GM23338 (cell line): ENCODE data around the gene DNAH9. TPM values are rescaled to one million over a fixed set of nuclear protein-coding genes. Genes with fewer than 3 reads are reported as not detected.

Experiments
- ATAC-seq: fragments of 200-7000 bp; cut with Tn5 transposase; 3 replicates; pipeline ENCODE4 v1.9.1; 2020
- DNase-seq: peaks from one replicate; pipeline ENCODE4 v3.0.0-alpha.2; 2015; ENCODE audit warnings: low spot score
- H2AFZ ChIP-seq: fragments of 200-600 bp; sonication (generic); 2 replicates; pipeline ENCODE4 v1.8.0; 2016; ENCODE audit warnings: antibody characterized with exemption, mild to moderate bottlenecking, moderate library complexity
- H3F3A ChIP-seq: fragments of 200-600 bp; sonication (generic); replicated peaks from 2 replicates; pipeline ENCODE4 v1.8.0; 2017; ENCODE audit warnings: antibody characterized with exemption, mixed run types, low read depth
- H3K27ac ChIP-seq: fragments of 200-600 bp; sonication (generic); 2 replicates; pipeline ENCODE4 v1.6.1; 2016; ENCODE audit warnings: low read depth
- H3K27me3 ChIP-seq: fragments of 200-600 bp; sonication (generic); 2 replicates; pipeline ENCODE4 v1.8.0; 2016; ENCODE audit warnings: mild to moderate bottlenecking, mixed run types, moderate library complexity; ENCODE audit not compliant: insufficient read depth
- H3K36me3 ChIP-seq: fragments of 200-600 bp; sonication (generic); 2 replicates; pipeline ENCODE4 v1.8.0; 2016; ENCODE audit warnings: mild to moderate bottlenecking; ENCODE audit not compliant: insufficient read depth
- H3K4me1 ChIP-seq: fragments of 200-600 bp; sonication (generic); 2 replicates; pipeline ENCODE4 v1.8.0; 2016; ENCODE audit warnings: mild to moderate bottlenecking, moderate library complexity; ENCODE audit not compliant: insufficient read depth
- H3K4me2 ChIP-seq: fragments of 200-600 bp; sonication (generic); 2 replicates; pipeline ENCODE4 v1.7.1; 2017; ENCODE audit warnings: mixed run types
- H3K4me3 ChIP-seq: fragments of 200-600 bp; sonication (generic); 2 replicates; pipeline ENCODE4 v1.6.1; 2016; ENCODE audit warnings: mixed run types
- H3K79me2 ChIP-seq: fragments of 200-600 bp; sonication (generic); replicated peaks from 2 replicates; pipeline ENCODE4 v1.8.0; 2017; ENCODE audit warnings: mild to moderate bottlenecking; ENCODE audit not compliant: insufficient read depth
- H3K9me2 ChIP-seq: fragments of 200-600 bp; sonication (generic); 2 replicates; pipeline ENCODE4 v1.8.0; 2017; ENCODE audit not compliant: insufficient read depth
- H4K20me1 ChIP-seq: fragments of 200-600 bp; sonication (generic); replicated peaks from 2 replicates; pipeline ENCODE4 v1.8.0; 2017; ENCODE audit warnings: mild to moderate bottlenecking; ENCODE audit not compliant: insufficient read depth
- H3K27ac Mint-ChIP-seq: 2 replicates; pipeline ENCODE4 v1.8.0; 2020; ENCODE audit warnings: inconsistent platforms, mild to moderate bottlenecking, moderate library complexity, mixed read lengths
- H3K27me3 Mint-ChIP-seq: 3 replicates; pipeline ENCODE4 v1.8.0; 2022; ENCODE audit warnings: low read depth, mild to moderate bottlenecking, moderate library complexity, mixed read lengths, inconsistent platforms; ENCODE audit not compliant: insufficient read depth, poor library complexity
- H3K36me3 Mint-ChIP-seq: 3 replicates; pipeline ENCODE4 v1.8.0; 2021; ENCODE audit warnings: low read depth, mild to moderate bottlenecking, inconsistent platforms, moderate library complexity, mixed read lengths
- H3K4me1 Mint-ChIP-seq: 3 replicates; pipeline ENCODE4 v1.8.0; 2020; ENCODE audit warnings: mild to moderate bottlenecking, inconsistent platforms, mixed read lengths
- H3K4me3 Mint-ChIP-seq: 3 replicates; pipeline ENCODE4 v1.8.0; 2021; ENCODE audit warnings: moderate library complexity, mild to moderate bottlenecking, inconsistent platforms, mixed read lengths
- H3K9me3 Mint-ChIP-seq: 3 replicates; pipeline ENCODE4 v1.8.0; 2020; ENCODE audit warnings: moderate library complexity, mild to moderate bottlenecking, inconsistent platforms, mixed read lengths
- CREB1 ChIP-seq: fragments of 250-450 bp; sonication (Bioruptor Pico); IDR thresholded peaks from 2 replicates; pipeline ENCODE4 v1.5.0; 2020; ENCODE audit warnings: low read depth, mild to moderate bottlenecking, moderate library complexity
- EZH2 ChIP-seq: fragments of 200-600 bp; sonication (generic); IDR thresholded peaks from one replicate; pipeline ENCODE4 v1.8.0; 2017; ENCODE audit warnings: antibody characterized with exemption, mild to moderate bottlenecking, low read depth; ENCODE audit not compliant: unreplicated experiment
- EZH2phosphoT487 ChIP-seq: fragments of 200-600 bp; sonication (generic); IDR thresholded peaks from one replicate; pipeline ENCODE4 v1.8.1; 2018; ENCODE audit warnings: antibody characterized with exemption; ENCODE audit not compliant: unreplicated experiment
- JUNB ChIP-seq: IDR thresholded peaks from one replicate; pipeline ENCODE4 v1.6.1; 2016; ENCODE audit warnings: antibody characterized with exemption; ENCODE audit not compliant: unreplicated experiment
- NANOG ChIP-seq: IDR thresholded peaks from 2 replicates; pipeline ENCODE4 v1.6.1; 2016; ENCODE audit warnings: antibody characterized with exemption, borderline replicate concordance
- POLR2AphosphoS5 ChIP-seq: IDR thresholded peaks from 2 replicates; pipeline ENCODE4 v1.6.1; 2016; ENCODE audit warnings: antibody characterized with exemption, low read depth
- STAT1 ChIP-seq: IDR thresholded peaks from one replicate; pipeline ENCODE4 v1.6.1; 2016; ENCODE audit warnings: antibody characterized with exemption; ENCODE audit not compliant: unreplicated experiment
- ZNF114 ChIP-seq: fragments of 250-450 bp; sonication (Bioruptor Pico); IDR thresholded peaks from 2 replicates; pipeline ENCODE4 v1.5.0; 2020; ENCODE audit warnings: mild to moderate bottlenecking, moderate library complexity
- ZNF331 ChIP-seq: fragments of 250-450 bp; sonication (Bioruptor Pico); IDR thresholded peaks from 2 replicates; pipeline ENCODE4 v1.5.0; 2020; ENCODE audit warnings: low read depth, mild to moderate bottlenecking, moderate library complexity
- polyA plus RNA-seq: library from polyadenylated mRNA; unstranded; fragments of >200 nt; fragmentation: Nextera tagmentation; extraction: Ambion mirVana; gene quantifications from 2 replicates; pipeline ENCODE4 v1.2.1, GENCODE V29; 2016
- total RNA-seq: library from RNA; depleted of rRNA; stranded (reverse); fragments of >200 nt; shearing (Covaris generic); gene quantifications from 2 replicates; pipeline ENCODE4 v1.2.3, GENCODE V29; 2014
- TF ChIP-seq, protein P1 (sequence below): IDR thresholded peaks from 2 replicates; pipeline ENCODE4 v1.6.1; 2016; ENCODE audit warnings: antibody characterized with exemption
- TF ChIP-seq, protein P2 (sequence below), 2 experiments: fragments of 200-600 bp in 1 of 2; sonication (generic) in 1 of 2; conservative IDR thresholded peaks; 2 replicates each; pipeline versions ENCODE4 v1.5.1 to v1.6.1; 2016 to 2017; ENCODE audit warnings: antibody characterized with exemption in 2 of 2, low read depth in 2 of 2, mild to moderate bottlenecking in 2 of 2, moderate library complexity in 1 of 2
- TF ChIP-seq, protein P3 (sequence below): fragments of 250-450 bp; sonication (Bioruptor Pico); IDR thresholded peaks from 2 replicates; pipeline ENCODE4 v1.5.0; 2020; ENCODE audit warnings: mild to moderate bottlenecking, moderate library complexity

Gene DNAH9
- total and polyA plus RNA-seq, 2 experiments from 2014 or later: not detected

DNA sequence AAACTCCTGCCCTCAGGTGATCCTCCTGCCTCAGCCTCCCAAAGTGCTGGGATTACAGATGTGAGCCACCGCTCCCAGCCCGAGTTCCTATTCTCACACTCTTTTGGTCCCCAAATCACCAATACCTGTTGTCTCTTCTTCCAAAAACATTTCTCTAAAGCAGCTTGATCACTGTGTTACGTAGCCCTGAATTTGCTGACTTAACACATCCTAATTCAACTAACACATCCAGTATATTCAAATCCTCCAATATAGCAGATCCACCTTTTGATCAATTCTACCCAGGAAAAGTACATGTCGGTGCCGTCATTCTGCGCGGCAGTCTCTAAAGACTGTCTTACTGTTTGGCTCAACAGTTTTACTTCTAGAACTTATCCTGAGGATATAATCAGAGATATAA is 207.7 kb downstream of the DNAH9 start (continued):
- TF ChIP-seq, protein P1, sequence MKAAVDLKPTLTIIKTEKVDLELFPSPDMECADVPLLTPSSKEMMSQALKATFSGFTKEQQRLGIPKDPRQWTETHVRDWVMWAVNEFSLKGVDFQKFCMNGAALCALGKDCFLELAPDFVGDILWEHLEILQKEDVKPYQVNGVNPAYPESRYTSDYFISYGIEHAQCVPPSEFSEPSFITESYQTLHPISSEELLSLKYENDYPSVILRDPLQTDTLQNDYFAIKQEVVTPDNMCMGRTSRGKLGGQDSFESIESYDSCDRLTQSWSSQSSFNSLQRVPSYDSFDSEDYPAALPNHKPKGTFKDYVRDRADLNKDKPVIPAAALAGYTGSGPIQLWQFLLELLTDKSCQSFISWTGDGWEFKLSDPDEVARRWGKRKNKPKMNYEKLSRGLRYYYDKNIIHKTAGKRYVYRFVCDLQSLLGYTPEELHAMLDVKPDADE: no peak
- TF ChIP-seq POLR2AphosphoS5: no peak
- no peak for TF ChIP-seq EZH2
- TF ChIP-seq NANOG: no peak

DNA sequence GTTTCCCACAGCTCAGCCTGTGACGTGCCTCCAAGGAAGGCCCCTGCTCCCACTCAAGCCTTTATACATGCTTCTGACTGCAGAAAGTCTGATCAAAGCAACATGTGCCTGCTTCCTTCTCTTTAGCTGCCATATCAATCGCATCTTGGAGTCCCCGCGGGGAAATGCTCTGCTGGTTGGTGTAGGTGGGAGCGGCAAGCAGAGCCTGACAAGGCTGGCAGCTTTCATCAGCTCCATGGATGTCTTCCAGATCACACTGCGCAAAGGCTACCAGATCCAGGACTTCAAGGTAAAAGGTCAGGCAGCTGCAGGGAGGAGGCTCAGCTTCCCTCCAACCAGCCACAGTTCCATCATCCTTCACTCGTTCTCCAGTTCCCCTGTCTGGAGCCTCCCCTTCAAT is 209.3 kb downstream of the DNAH9 start:
- Mint-ChIP-seq H3K9me3 (peaks cover 61% of the 10 kb centered on the region), H3K27ac (no peak overlapping the region), H3K4me3 (no peak overlapping the region), H3K27me3 (peaks cover 2% of the 10 kb centered on the region), H3K36me3 (peaks cover 28% of the 10 kb centered on the region), H3K4me1 (no peaks in the 10 kb centered on the region)
- no peak overlapping the region for H3K4me3 ChIP-seq
- no peak for ATAC-seq
- no peak overlapping the region for H3K4me2 ChIP-seq
- H3K9me2 ChIP-seq: no peaks in the 10 kb centered on the region
- no peaks in the 10 kb centered on the region for H4K20me1 ChIP-seq
- H3F3A ChIP-seq: no peaks in the 10 kb centered on the region
- H3K4me1 ChIP-seq: no peaks in the 10 kb centered on the region
- H3K27me3 ChIP-seq: no peaks in the 10 kb centered on the region
- no peak overlapping the region for H3K27ac ChIP-seq
- H3K79me2 ChIP-seq: no peaks in the 10 kb centered on the region
- no peak for DNase-seq
- H3K36me3 ChIP-seq: peaks cover 4% of the 10 kb centered on the region; the same call in 1 of the 2 replicates
- no peak overlapping the region for H2AFZ ChIP-seq
- TF ChIP-seq STAT1 (no peak), POLR2AphosphoS5 (no peak), CREB1 (no peak), JUNB (no peak), EZH2phosphoT487 (no peak), ZNF331 (CRISPR knock-in tag) (no peak), EZH2 (no peak), ZNF114 (CRISPR knock-in tag) (no peak)
- TF ChIP-seq, protein P2, sequence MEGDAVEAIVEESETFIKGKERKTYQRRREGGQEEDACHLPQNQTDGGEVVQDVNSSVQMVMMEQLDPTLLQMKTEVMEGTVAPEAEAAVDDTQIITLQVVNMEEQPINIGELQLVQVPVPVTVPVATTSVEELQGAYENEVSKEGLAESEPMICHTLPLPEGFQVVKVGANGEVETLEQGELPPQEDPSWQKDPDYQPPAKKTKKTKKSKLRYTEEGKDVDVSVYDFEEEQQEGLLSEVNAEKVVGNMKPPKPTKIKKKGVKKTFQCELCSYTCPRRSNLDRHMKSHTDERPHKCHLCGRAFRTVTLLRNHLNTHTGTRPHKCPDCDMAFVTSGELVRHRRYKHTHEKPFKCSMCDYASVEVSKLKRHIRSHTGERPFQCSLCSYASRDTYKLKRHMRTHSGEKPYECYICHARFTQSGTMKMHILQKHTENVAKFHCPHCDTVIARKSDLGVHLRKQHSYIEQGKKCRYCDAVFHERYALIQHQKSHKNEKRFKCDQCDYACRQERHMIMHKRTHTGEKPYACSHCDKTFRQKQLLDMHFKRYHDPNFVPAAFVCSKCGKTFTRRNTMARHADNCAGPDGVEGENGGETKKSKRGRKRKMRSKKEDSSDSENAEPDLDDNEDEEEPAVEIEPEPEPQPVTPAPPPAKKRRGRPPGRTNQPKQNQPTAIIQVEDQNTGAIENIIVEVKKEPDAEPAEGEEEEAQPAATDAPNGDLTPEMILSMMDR (conservative IDR thresholded peaks at IDR 0.05; ENCODE audit: low read depth in 2 of 2): no peak
- TF ChIP-seq, protein P3, sequence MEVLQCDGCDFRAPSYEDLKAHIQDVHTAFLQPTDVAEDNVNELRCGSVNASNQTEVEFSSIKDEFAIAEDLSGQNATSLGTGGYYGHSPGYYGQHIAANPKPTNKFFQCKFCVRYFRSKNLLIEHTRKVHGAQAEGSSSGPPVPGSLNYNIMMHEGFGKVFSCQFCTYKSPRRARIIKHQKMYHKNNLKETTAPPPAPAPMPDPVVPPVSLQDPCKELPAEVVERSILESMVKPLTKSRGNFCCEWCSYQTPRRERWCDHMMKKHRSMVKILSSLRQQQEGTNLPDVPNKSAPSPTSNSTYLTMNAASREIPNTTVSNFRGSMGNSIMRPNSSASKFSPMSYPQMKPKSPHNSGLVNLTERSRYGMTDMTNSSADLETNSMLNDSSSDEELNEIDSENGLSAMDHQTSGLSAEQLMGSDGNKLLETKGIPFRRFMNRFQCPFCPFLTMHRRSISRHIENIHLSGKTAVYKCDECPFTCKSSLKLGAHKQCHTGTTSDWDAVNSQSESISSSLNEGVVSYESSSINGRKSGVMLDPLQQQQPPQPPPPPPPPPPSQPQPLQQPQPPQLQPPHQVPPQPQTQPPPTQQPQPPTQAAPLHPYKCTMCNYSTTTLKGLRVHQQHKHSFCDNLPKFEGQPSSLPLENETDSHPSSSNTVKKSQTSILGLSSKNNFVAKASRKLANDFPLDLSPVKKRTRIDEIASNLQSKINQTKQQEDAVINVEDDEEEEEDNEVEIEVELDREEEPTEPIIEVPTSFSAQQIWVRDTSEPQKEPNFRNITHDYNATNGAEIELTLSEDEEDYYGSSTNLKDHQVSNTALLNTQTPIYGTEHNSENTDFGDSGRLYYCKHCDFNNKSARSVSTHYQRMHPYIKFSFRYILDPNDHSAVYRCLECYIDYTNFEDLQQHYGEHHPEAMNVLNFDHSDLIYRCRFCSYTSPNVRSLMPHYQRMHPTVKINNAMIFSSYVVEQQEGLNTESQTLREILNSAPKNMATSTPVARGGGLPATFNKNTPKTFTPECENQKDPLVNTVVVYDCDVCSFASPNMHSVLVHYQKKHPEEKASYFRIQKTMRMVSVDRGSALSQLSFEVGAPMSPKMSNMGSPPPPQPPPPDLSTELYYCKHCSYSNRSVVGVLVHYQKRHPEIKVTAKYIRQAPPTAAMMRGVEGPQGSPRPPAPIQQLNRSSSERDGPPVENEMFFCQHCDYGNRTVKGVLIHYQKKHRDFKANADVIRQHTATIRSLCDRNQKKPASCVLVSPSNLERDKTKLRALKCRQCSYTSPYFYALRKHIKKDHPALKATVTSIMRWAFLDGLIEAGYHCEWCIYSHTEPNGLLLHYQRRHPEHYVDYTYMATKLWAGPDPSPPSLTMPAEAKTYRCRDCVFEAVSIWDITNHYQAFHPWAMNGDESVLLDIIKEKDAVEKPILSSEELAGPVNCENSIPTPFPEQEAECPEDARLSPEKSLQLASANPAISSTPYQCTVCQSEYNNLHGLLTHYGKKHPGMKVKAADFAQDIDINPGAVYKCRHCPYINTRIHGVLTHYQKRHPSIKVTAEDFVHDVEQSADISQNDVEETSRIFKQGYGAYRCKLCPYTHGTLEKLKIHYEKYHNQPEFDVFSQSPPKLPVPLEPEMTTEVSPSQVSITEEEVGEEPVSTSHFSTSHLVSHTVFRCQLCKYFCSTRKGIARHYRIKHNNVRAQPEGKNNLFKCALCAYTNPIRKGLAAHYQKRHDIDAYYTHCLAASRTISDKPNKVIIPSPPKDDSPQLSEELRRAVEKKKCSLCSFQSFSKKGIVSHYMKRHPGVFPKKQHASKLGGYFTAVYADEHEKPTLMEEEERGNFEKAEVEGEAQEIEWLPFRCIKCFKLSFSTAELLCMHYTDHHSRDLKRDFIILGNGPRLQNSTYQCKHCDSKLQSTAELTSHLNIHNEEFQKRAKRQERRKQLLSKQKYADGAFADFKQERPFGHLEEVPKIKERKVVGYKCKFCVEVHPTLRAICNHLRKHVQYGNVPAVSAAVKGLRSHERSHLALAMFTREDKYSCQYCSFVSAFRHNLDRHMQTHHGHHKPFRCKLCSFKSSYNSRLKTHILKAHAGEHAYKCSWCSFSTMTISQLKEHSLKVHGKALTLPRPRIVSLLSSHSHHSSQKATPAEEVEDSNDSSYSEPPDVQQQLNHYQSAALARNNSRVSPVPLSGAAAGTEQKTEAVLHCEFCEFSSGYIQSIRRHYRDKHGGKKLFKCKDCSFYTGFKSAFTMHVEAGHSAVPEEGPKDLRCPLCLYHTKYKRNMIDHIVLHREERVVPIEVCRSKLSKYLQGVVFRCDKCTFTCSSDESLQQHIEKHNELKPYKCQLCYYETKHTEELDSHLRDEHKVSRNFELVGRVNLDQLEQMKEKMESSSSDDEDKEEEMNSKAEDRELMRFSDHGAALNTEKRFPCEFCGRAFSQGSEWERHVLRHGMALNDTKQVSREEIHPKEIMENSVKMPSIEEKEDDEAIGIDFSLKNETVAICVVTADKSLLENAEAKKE (CRISPR knock-in tag): no peak
- TF ChIP-seq, protein P1: no peak
